NCI-H2227 treated with DMSO at 0.1 percent for 48 hours (cell line): ENCODE results near the gene C2CD4A.

Experiments used
- DNase-seq: peaks from one replicate; lab custom pipeline; 2025; lab: John Stamatoyannopoulos, UW

C2CD4A gene

DNA sequence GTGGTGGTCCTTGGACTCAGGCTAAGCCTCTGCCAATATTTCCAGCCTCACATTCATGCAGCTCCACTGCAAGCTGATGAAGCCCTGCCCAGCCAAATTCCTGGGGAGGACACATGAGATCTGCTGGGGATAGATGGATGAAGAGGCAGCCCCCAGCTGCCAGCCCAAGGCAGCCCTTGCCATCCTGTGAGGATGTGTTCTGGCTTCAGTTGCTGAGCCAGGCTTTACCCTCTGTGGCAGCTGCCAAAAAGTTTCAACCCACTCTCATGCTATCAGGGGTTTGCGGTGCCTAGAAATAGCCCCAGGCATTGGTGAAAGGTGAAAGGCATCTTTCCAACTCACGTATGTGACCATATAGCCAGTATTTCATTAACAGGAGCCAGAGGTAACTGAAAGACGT lies 37.6 kb downstream of the C2CD4A start:
- DNase-seq, result no peak

DNA sequence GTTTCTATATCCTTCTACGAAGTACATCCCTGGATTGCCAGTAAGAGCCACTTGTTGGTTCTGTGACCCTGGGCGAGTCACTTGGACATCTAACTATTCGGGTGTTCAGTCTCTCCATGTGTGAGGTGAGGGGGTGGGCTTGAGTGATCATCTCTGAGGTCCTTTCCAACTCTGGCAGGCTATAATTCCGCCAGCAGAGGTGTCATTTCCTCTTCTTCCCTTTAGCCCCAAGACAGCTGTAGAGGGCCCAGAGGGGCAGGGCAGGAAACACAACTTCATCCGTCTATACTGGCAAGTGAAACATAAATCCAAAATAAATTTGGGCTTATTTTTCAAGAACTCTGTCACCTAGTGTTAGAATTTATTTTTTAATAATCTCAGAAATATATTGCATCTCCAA lies 38.1 kb downstream of the C2CD4A start:
- no peak for DNase-seq

DNA sequence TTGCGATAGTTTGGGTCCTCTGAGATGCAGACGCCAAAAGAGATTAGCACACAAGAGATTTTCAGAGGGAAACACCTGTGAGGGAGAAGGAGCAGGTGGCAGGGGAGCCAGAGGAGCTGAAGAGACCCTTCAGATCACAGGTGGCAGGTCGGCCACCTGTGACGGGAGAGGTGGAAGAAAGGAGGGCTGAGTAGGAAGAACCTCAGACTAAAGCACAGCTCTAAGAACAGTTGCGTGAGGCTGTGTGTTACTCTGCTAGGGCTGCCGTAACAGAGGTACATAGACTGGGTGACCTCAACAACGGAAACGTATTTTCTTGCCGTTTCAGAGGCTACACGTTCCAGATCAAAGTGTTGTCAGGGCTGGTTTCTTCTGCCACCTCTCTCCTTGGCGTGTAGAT lies 38.5 kb downstream of the C2CD4A start:
- DNase-seq, result no peak

DNA sequence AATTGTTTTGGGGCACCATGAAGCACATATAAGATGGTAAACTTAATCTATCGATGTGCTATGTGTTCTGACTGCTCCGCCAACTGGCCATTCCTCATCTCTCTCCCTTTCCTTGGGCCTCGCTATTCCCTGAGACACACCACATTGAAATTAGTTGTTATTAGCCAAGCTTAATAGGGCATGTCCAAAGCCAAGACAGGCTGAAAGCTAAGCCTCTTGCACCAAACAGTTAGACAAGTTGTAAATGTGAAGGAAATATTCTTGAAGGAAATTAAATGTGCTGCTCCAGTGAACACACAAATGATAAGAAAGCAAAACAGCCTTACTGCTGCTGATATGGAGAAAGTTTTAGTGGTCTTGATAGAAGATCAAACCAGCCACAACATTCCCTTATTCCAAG lies 39.3 kb downstream of the C2CD4A start:
- DNase-seq, result no peak

DNA sequence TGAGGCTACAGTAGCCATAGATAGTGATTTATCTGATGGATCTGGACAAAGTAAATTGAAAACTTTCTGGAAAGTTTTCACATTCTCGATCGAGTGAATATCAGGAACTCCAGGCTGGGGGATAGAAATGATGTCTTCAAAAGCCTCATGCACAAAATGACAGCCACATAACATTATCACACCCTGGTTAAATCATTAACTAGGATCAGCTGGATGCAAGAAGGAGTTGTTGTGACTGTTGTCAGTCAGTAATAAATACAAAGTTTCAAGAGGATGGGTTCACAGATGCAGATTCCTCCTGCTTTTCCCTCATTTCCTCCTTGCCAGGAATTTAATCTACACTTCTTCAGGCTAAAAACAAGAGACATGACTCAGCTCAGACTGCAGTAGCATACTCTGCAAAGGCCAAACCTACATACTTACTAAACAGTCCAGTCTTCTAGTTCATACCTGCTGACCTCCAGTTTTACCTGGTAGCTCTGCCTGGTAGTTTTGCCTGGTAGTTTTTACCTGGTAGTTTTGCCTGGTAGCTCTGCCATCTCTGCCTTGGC lies 40.9 kb downstream of the C2CD4A start:
- no peak for DNase-seq

DNA sequence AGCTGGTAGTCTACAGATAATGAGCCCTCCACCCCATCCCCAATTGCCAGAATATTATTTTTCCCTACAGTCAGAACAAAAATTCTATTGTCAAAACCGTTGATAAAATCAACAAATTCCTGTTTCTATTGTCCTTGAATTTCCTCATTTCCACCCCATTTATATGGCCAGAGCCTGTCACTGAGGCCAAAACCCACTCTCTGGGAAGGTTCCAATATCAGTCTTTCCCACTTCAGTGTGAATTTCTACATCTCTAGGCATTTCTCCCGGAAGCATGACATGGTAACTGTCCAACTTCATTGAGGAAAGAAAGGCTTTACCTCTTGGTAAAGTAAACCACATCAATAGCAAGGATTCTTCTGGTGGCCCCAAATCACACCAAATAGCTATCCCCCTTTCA lies 41.6 kb downstream of the C2CD4A start:
- DNase-seq, result no peak

DNA sequence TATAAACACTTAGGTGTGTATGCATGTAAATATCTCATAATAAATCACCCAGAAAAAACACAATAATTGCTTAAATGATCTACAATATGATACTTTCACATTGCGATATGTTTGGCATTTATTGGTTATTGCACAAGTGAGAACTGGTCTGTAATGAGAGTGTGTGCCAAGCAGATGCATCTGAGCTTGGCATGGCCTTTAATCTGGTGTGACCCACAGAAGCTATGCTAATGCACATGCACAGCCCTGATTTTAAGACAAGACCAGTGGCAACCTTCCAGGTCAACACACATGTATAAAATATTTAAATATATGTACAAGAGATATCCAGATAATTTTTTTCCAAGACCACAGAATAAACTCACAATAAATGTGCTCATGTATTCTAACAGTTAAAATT lies 42.7 kb downstream of the C2CD4A start:
- no peak for DNase-seq

DNA sequence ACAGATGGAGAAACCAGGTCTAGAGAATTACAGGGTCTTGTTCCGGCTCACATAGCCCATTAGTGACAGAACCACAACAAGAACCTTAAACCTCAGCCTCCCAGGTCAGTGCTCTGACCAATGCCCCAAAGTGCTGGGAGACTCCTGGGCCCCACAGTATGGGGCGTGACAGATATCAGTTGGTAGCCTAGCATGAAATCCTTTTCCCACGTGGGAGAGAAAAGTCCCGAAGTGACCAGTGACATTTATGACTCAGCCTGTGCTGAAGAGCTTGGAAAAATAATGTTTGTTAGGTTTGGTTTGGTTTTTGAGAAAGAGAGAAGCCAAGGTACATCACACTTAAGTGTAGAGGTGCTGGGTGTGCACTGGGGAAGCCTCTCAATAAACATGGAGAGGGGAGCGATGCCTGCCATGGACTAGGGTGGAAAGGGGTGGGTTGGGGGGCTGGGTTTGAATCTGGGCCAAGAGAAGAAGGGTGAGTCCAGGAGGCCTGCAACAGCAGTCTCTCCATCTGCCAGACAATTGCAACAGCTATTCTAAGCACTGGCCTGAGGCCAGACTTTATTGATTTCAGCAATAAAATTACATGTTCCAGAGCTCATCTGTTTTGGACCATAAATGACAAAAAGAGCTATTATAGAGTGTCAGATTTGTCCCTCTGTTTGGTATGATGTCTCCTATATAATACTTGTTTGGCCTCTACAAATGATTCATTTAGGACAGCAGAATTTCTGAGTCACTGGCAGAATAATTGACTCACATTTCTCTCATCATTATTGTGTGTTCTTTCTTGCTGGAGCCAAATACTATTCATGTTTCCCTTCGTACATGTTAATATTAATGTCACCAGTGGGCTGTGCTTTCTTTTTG lies 43.4 kb downstream of the C2CD4A start:
- DNase-seq, result peak; percentile 87

DNA sequence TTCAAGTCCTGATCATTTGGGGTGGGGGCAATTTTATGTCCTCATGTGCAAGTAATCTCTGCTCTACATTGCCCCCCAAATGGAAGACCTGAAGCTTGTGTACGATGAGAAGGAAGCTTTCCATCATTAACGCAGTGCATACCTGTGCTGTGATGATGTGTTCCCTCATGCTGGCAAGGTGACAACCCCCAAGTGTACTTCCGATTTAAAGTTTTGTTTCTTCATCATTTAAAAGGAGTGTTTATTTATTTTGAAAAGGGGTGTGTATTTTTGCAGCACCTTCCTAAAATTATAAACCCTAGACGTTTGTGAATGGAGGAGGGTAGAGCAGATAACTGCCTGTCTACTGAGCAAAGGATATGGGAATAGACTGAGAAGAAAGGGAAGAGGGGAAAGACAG lies 45.3 kb downstream of the C2CD4A start:
- no peak for DNase-seq

DNA sequence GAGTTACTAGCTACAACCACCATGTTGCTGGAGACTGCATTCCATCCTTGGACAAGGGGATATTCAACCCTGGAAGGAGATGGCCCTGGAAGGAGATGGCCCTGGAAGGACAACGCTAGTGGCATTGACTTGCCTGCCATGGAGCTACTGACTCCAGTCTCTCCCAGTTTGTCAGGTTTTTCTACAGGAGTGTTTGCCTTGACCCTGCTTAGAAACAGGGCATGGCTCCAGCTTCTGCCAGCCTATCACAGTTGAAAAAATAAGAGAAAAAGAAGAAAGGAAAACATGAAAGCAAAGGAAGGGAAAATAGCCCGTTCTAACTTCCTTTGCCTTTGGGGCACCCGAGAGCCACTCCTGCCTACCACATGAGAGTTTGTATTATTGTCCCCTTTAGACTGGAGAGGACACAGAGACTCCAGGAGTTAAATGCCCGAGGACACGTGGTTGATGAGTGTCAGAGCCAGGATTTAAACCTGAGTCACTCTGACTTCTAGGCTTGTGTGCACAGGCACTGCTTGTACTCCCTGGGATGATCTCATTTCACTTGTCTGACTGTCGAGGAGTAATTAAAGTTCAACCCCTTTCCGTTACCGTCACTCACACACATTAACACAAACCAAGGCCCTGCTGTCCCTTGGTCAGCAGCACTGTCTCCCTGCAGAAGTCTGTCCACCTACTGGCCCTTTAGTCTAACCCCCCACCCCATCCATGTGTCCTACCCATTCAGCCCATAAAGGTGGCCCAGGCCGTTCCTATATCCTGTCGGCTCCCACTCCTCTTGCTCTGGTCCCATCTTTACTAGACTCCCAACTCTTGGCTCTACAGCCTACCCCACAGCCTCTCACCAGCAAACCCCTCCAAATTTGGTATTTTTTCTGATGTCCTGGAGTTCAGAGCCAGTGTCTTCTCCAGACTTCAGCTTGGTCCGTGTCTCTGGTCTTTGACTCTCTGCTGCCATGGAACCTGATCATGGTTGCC lies 46.1 kb downstream of the C2CD4A start:
- DNase-seq, result no peak

DNA sequence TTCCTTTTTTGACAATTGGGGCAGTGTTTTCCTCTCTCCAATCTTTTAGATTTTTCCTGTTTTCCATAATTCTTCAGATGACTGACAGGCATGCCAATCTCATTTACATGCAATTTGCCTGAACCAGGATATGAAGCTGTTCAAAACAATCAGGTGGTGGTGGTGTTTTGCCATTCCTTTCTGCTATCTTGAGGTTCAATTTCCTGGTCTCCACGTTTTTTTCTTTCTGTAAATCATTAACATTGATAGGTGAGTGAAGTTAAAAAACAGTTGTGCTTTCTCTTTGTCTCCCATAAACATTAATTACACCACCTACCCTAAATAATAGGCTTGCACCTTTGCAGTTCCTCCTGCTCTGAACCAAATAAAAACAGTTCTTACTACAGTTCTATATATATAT lies 49.1 kb downstream of the C2CD4A start:
- DNase-seq, result no peak

DNA sequence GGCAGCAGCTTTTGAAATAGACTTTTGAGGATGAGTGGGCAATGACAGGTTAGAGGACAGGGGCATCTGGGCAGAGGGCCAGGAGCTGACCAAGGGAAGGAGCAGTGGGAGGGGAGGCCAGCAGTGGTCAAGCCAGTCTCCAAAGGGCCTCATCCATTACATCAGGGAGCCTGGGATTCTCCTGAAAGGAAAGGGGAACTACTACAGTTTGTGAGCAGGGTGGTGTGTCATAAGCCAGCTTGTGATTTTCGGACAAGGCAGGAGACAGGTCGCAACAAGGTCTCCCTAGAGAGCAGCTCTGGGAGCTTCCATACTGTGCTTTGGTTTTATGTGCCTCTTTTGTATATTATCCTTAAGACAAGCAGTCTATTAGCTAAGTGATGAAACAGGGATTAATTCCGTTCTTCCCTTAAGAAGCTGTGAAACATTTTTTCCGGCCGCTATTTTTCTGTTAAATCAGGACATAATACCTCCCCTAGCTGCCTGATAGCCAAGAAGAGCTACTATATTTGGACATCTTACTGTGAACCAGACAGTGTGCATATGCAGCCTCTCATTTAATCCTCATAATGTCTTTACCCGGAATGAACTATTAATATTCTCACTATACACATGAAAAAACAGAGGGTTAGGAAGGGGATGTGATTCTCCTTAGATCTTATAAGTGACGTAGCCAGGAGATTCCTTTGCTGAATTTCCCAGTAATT lies 51.9 kb downstream of the C2CD4A start:
- DNase-seq, result no peak

DNA sequence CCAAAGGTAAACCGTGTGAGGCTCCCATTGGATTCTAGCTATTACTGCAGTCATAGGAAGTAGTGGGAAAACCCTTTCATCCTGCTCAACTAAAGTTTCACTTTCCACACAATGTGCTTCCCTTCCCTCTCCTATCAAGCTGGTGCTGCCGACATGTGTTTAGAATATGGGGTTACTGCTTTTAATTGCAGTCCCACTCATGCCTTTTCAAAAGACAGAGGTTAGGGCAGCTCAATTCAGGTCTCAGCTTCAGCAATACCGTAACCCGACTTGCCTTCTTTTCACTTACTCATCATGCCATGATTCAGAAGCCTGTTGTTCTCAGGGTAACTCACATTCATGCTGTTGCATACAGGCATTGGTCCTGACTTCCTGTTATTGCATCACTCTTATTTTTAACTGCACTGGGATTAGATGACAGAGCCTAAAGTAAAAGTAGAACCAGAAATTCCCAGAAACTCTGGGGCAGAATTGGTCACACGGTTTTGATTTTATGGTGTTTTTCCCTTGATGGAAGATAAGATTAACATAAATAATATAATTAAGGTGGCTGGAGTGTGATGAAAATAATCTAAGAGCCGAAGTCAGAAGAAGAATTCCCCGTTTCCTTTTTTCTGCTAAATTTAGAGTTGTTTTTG lies 52.6 kb downstream of the C2CD4A start:
- DNase-seq, result no peak

DNA sequence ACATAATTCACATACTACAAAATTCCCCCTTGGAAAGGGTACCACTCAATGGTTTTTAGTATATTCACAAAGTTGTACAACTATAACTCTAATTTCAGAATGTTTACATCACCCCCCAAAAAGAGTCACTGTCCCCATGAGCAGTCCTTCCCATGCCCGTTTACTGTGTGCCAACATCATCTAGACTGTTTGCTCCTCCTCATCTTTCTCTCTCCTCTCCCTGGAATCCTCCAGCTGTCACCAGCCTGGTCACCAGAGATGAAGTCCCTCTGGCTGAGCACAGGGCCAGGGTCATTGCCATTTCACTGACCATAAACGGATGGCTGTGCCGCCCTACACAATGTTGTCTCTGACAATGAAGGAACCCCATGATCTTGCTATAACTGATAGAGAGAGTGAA lies 53.1 kb downstream of the C2CD4A start:
- DNase-seq, result no peak
